NCI-H2107 treated with DMSO at 0.1 percent for 48 hours (cell line): Measurements from ENCODE around the gene TIPARP.
"Not testable (repeated sequence)": the region's sequence is repeated elsewhere in the genome, so short reads cannot be mapped to it uniquely, and the experiment has no call there.

Source experiments
- DNase-seq: peaks from one replicate; lab custom pipeline; 2025; ENCODE audit not compliant: unreplicated experiment; lab: John Stamatoyannopoulos, UW

The TIPARP gene

DNA sequence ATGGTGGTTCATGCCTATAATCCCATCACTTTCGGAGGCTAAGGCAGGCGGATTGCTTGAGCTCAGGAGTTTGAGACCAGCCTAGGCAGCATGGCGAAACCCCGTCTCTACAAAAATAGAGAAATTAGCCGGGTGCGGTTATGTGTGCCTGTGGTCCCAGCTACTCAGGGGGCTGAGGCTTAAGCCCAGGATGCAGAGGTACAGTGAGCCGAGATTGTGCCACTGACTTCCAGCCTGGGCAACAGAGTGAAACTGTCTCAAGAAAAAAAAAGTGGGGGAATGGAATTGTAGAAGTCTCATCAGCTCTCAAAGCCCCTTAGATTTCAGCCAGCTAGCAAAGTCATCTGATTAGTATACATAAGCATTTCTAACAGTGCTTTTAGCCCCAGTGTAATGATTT, 33.2 kb downstream of the TIPARP start:
- no peak for DNase-seq

- DNase-seq, result no peak
Observed at GRCh38 chr3:156710429-156710828, 36.0 kb downstream of the TIPARP start.

DNA sequence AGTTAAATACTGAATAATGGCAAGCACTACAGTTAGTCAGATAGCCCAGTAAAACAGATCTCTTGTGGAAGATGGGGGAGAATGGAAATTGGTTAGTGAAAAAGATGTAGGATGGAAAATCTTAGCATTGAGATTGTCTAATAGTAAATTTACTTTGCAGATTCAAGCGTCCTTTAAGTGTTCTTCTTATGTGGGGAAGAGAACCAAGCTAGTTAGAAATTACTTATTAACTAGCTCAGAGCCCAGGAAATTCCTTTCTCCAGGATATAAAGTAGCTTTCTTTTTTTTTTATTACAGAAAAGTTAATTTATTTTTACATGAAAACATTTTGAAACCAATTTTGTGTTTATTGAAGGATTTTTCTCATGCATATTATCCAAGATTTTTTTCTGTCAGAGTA, 36.7 kb downstream of the TIPARP start:
- DNase-seq, result no peak

- not testable (repeated sequence) for DNase-seq
Observed at GRCh38 chr3:156711944-156712343, 37.6 kb downstream of the TIPARP start.

- no peak for DNase-seq
Observed at GRCh38 chr3:156716105-156716862, 41.9 kb downstream of the TIPARP start.

DNA sequence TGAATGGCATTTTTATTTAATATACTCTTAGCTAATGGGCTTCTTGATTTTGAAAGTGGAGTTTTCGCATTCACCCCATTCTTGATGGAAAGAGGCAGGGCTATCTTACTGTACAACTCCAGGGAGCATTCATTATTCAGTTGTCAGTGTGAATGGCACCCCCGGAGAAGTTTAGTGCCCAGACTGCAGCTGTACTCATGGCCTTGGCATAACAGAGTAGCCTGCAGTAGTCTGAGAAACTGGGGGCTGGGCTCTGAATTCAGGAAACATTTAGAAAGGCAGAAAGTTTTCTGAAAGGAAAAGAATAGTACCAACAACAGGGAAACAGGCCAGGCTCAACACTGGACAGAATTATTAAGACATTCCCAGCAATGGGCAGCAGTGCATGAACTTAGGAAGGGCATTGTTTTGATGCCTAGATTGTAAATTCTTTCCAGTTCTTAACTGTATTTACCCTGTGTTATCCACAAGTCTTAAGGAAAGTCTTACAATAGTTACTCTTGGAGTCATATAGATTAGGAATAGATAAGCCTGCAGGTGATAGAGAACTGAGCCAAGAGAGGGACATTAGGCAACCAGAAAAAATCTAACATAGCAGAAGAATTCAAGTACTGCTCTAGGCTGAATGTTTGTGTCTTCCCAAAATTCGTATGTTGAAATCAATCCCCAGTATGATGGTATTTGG, 44.4 kb downstream of the TIPARP start:
- DNase-seq, result no peak

GRCh38 chr3:156720826-156721225, 46.4 kb downstream of the TIPARP start:
- no peak for DNase-seq

- no peak for DNase-seq
Observed at GRCh38 chr3:156721687-156722618, 47.6 kb downstream of the TIPARP start.

GRCh38 chr3:156723182-156723619, 48.8 kb downstream of the TIPARP start:
- peak; percentile 32 for DNase-seq

DNA sequence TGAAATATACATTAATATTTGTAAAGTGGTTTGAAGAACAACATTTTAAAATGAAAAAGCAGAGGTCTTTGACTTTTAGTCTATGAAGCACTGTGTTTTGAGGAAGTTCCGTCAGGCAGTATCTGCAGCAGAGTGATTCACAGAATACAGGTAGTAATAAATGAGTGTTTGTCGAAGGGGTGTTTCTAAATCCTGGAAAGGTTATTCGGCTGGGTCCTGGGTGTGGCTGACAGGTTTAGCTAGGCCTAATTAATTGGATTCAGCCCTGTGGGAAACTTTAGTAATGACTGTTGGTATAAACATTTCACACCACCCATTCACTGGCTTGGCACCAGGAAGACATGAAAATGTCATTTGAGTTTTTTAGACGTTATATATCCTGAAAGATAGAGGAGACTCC, 51.3 kb downstream of the TIPARP start:
- no peak for DNase-seq

DNA sequence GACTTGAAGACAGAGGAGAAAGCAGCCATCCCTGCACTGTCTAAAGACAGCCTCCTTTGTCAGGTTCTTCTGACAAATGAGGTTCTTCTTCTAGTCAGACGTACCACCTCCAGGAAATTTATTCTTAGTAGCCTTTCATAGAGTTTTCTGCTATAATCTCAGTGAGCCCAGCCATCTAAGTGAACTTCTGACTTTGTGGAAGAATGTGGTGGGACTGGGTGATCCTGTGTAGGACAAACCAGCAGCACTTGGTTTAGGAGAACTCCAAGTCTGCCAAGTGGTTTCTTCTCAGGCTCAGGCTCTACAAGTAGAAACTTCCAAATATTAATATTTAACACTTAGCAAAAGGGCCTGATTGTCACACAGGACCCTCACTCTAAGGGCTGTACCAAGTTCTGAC, 52.1 kb downstream of the TIPARP start:
- no peak for DNase-seq

- no peak for DNase-seq
Observed at GRCh38 chr3:156727519-156728205, 53.3 kb downstream of the TIPARP start.

- peak; percentile 56 for DNase-seq
Observed at GRCh38 chr3:156728267-156728985, 54.0 kb downstream of the TIPARP start.

DNA sequence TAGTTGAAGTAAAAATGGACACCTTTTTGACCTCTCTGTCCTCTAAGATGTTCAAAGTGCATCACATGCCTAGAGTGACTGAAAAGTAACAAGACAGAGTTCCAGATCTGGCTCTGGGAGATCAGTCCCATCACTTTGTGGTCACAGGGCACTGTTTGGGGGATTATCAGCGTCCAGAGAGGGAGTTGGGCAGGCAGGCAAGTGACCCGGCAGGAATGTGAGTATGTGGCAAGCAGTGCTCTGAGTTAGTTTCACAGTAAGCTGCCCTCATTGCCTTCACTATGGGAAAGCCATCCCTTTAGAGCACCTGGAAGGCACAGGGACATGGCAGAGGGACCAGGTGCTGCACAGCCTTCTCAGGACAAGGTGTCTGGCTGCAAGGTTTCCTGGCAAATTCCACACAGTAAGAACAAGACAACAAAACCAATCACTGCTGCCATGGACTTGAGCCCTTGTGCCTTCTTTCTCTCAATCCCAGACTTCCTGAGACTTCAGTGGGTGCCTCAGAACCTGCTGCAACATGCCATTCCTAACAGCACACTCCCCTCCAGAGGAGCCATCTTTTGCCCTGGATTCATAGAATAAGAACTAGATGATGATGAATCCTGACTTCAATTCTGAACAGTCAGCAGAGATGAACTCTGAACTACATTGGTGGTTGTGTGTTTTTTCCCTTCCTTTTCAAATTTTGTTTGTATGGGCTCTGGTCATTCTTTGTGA, 55.2 kb downstream of the TIPARP start:
- no peak for DNase-seq

DNA sequence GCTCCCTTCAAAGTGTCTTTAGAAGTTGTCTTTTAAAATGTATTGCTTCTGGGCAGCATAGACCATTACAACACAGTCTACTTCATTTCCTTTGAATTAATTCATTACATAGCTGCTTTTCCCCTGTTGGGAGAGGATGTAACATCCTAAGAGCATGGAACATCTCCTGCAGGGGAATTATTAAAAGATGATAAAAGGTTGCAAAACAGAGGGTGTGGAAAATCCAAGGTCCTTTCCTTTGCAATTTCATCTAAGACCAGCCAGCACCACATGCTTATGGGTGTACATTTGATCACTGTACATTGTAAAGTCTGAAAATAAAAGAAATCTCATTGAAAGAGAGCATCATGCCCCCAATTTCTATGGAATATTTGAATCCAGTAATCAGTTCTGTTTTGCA, 57.4 kb downstream of the TIPARP start:
- no peak for DNase-seq

DNA sequence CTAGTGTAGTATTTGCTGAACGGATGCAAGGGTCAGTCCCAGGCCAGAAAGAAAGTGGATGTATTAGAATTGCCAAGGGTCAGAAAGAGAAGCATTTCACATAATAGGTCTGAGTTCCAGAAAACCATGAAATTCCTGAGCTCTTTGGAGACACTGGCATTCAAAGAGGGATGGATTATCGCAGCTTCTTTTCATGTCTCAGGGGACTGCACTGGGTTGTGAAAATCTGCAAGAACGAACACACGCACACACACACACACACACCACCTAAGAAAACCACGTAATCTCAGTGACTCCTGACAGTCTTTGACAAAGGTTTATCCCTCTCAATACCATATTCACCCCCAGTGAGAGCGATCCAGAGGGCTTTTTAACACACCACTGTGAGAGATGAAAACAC, 57.9 kb downstream of the TIPARP start:
- DNase-seq, result no peak

DNA sequence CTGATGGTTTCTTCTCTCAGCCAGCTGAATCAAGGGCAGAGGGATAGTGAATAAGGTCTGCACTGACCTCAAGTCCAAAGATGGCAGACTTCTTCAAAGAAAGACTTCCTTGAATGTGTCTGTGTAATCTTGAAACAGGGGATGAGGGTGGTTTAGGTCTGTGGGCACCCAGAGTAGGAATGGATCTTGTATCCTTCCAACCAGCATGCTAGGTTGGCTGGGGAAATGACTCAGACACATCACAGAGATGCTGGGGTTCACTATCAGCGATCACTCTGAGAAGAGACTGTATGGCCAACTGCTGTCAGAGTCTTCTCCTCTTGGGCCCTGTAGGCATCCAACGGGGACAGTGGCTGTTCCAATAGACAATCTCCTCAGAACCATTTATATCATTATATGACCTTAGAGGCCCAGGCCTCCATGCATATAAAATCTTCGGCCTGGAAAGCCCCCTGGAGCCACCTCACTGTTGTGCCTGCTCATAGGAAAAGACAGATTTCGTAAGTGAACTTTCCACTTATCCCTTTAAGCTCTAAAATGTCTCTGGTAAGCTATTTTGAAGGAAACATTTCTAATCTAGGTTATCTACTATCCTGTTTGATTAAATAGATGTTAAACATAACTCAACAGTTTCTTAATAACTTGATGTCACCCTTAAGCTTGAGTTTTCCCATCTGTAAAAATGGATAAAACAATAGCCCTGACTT, 58.5 kb downstream of the TIPARP start:
- DNase-seq, result no peak

DNA sequence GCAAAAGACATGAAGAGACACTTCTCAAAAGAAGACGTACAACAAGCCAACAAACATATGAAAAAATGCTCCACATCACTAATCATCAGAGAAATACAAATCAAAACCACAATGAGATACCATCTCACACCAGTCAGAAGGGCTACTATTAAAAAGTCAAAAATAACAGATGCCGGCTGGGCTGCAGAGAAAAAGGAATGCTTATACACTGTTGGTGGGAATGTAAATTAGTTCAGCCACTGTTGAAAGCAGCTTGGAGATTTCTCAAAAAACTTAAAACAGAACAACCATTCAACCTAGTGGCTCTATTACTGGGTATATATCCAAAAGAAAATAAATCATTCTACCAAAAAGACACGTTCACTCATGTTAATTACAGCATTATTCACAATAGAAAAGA, 60.3 kb downstream of the TIPARP start:
- not testable (repeated sequence) for DNase-seq

- no peak for DNase-seq
Observed at GRCh38 chr3:156735471-156735870, 61.1 kb downstream of the TIPARP start.
